HepG2 (cell line): ENCODE data around the gene RYR2. TPM values are rescaled to one million over a fixed set of nuclear protein-coding genes. Genes with fewer than 3 reads are reported as not detected.

Experiments
- ATAC-seq: fragments of 200-7000 bp; cut with Tn5 transposase; 3 replicates; pipeline ENCODE4 v1.9.1; 2020; ENCODE audit warnings: mild to moderate bottlenecking, moderate library complexity
- BruUV-seq: library from RNA; stranded (reverse); fragments of 400-500 nt; replicated peaks from 2 replicates; lab custom pipeline; 2021; lab: Mats Ljungman, UMichigan
- CTCF ChIA-PET: fragments of 300-600 bp; formaldehyde crosslinking; extraction: SDS; loops from one replicate; lab custom pipeline; 2021; ENCODE audit warnings: low total read pairs, inconsistent platforms, low intra/inter-chr PET ratio; lab: Yijun Ruan, JAX
- POLR2A ChIA-PET: fragments of 350-600 bp; sonication (Branson Sonifier 250); formaldehyde crosslinking; loops from one replicate; lab custom pipeline; 2020; ENCODE audit warnings: antibody characterized with exemption, inconsistent platforms; lab: Yijun Ruan, JAX
- DNase-seq: peaks from one replicate; pipeline ENCODE4 v3.0.0-alpha.2; 2015; ENCODE audit warnings: low spot score
- FAIRE-seq: peaks from 3 replicates; lab custom pipeline; 2011; peaks lifted over from hg19 to GRCh38; lab: Jason Lieb, UNC
- H2AFZ ChIP-seq: one replicate; pipeline ENCODE4 v1.6.1; 2011; ENCODE audit warnings: low read length, inconsistent platforms
- H3K27ac ChIP-seq: fragments of 300-600 bp; 3 replicates; pipeline ENCODE4 v1.8.0; 2011; ENCODE audit warnings: mixed run types, mild to moderate bottlenecking, mixed read lengths, low read length, inconsistent platforms; ENCODE audit not compliant: insufficient read depth; ENCODE audit errors: extremely low read length
- H3K27me3 ChIP-seq, 2 experiments: fragments of 200-600 bp in 1 of 2; 2 replicates in 1 of 2; 3 replicates in 1 of 2; pipeline versions ENCODE4 v1.6.0 to v1.8.0; 2011; ENCODE audit warnings: low read length in 2 of 2, mild to moderate bottlenecking in 2 of 2, moderate library complexity in 2 of 2, inconsistent platforms in 1 of 2; ENCODE audit not compliant: insufficient read depth in 2 of 2, control insufficient read depth in 1 of 2
- H3K36me3 ChIP-seq, 2 experiments: fragments of 200-600 bp in 1 of 2; replicated peaks in 1 of 2; 2 replicates in 1 of 2; 3 replicates in 1 of 2; pipeline versions ENCODE4 v1.5.1 to v1.8.0; 2011; ENCODE audit warnings: low read length in 2 of 2, inconsistent platforms in 1 of 2; ENCODE audit not compliant: insufficient read depth in 2 of 2, control insufficient read depth in 1 of 2
- H3K4me1 ChIP-seq: 2 replicates; pipeline ENCODE4 v1.5.1; 2012; ENCODE audit warnings: low read length, inconsistent platforms; ENCODE audit not compliant: insufficient read depth
- H3K4me2 ChIP-seq: 2 replicates; pipeline ENCODE4 v1.6.0; 2011; ENCODE audit warnings: low read depth, low read length, inconsistent platforms
- H3K4me3 ChIP-seq, 3 experiments: fragments of 200-600 bp in 1 of 3; sonication (generic), shearing (Covaris generic) in 1 of 3; replicated peaks in 1 of 3; 2 replicates each; pipeline ENCODE4 v1.5.1; 2011 to 2016; ENCODE audit warnings: low read length in 3 of 3, inconsistent platforms in 2 of 3, low read depth in 2 of 3, mild to moderate bottlenecking in 2 of 3, control low read depth in 1 of 3, mixed read lengths in 1 of 3; ENCODE audit not compliant: insufficient read depth in 1 of 3
- H3K79me2 ChIP-seq: one replicate; pipeline ENCODE4 v1.6.1; 2011; ENCODE audit warnings: low read length, inconsistent platforms; ENCODE audit not compliant: insufficient read depth
- H3K9ac ChIP-seq: 2 replicates; pipeline ENCODE4 v1.6.0; 2011; ENCODE audit warnings: mild to moderate bottlenecking, low read depth, low read length, inconsistent platforms; ENCODE audit not compliant: insufficient read depth
- H3K9me3 ChIP-seq: 2 replicates; pipeline ENCODE4 v1.5.1; 2012; ENCODE audit warnings: mild to moderate bottlenecking, low read length
- H4K20me1 ChIP-seq: 2 replicates; pipeline ENCODE4 v1.6.0; 2011; ENCODE audit warnings: inconsistent platforms, mild to moderate bottlenecking, low read length, moderate library complexity; ENCODE audit not compliant: insufficient read depth
- ARNT ChIP-seq: fragments of 450-650 bp; IDR thresholded peaks from 2 replicates; pipeline ENCODE4 v1.6.1; 2017
- NFKB2 ChIP-seq: sonication (generic); formaldehyde crosslinking; IDR thresholded peaks from 2 replicates; pipeline ENCODE4 v1.4.0; 2020; ENCODE audit warnings: missing genetic modification reagents, borderline replicate concordance
- ONECUT2 ChIP-seq: sonication (generic); formaldehyde crosslinking; IDR thresholded peaks from 2 replicates; pipeline ENCODE4 v1.4.0; 2020; ENCODE audit warnings: missing genetic modification reagents
- SNAI1 ChIP-seq: sonication (generic); formaldehyde crosslinking; IDR thresholded peaks from 2 replicates; pipeline ENCODE4 v1.5.0; 2020; ENCODE audit warnings: mild to moderate bottlenecking, missing genetic modification reagents, borderline replicate concordance
- ZNF260 ChIP-seq: sonication (generic); formaldehyde crosslinking; IDR thresholded peaks from 2 replicates; pipeline ENCODE4 v1.4.0; 2020; ENCODE audit warnings: missing genetic modification reagents, low read depth, mild to moderate bottlenecking, borderline replicate concordance
- ZNF281 ChIP-seq: sonication (generic); formaldehyde crosslinking; IDR thresholded peaks from 2 replicates; pipeline ENCODE4 v1.4.0; 2020; ENCODE audit warnings: missing genetic modification reagents, borderline replicate concordance
- ZNF34 ChIP-seq: sonication (generic); formaldehyde crosslinking; IDR thresholded peaks from 2 replicates; pipeline ENCODE4 v1.4.0; 2020; ENCODE audit warnings: mild to moderate bottlenecking, missing genetic modification reagents, borderline replicate concordance
- ZNF414 ChIP-seq: sonication (generic); formaldehyde crosslinking; IDR thresholded peaks from 2 replicates; pipeline ENCODE4 v1.5.0; 2020; ENCODE audit warnings: missing genetic modification reagents
- ZNF496 ChIP-seq: sonication (generic); formaldehyde crosslinking; IDR thresholded peaks from 2 replicates; pipeline ENCODE4 v1.8.1; 2023; ENCODE audit warnings: mild to moderate bottlenecking, moderate library complexity, missing genetic modification reagents; ENCODE audit not compliant: insufficient replicate concordance
- ZNF570 ChIP-seq: sonication (generic); formaldehyde crosslinking; IDR thresholded peaks from 2 replicates; pipeline ENCODE4 v1.4.0; 2020; ENCODE audit warnings: mild to moderate bottlenecking, missing genetic modification reagents, borderline replicate concordance
- ZNF644 ChIP-seq: IDR thresholded peaks from 2 replicates; pipeline ENCODE4 v1.6.1; 2016; ENCODE audit warnings: low read depth
- ZNF83 ChIP-seq: sonication (generic); formaldehyde crosslinking; IDR thresholded peaks from 2 replicates; pipeline ENCODE4 v1.4.0; 2020; ENCODE audit warnings: missing genetic modification reagents, mild to moderate bottlenecking, borderline replicate concordance
- WGBS: methylation state at CpG from one replicate; pipeline ENCODE4 v1.1.6; 2017; ENCODE audit warnings: low lambda C conversion rate; 5-methylcytosine and 5-hydroxymethylcytosine counted together
- in situ Hi-C: cut with HindIII; loops from 2 replicates; pipeline ENCODE4 v1.10.0; 2017; ENCODE audit warnings: low pct_unique_long_range_greater_than_20kb; ENCODE audit not compliant: extremely low pct_ligation_motif_present
- intact Hi-C: fragments of 100-400 bp; cut with micrococcal nuclease; formaldehyde crosslinking; loops from one replicate; pipeline ENCODE4 v1.10.0; 2022; ENCODE audit not compliant: unreplicated experiment
- polyA plus RNA-seq, 8 experiments: library from polyadenylated mRNA; depleted of rRNA in 3 of 8; stranded (reverse) in 7 of 8; unstranded in 1 of 8; fragments of >200 nt; fragmentation: Illumina TruSeq in 4 of 8; extraction: Trizol in 4 of 8; gene quantifications; 2 replicates each; pipeline versions ENCODE4 v1.2.1 to v1.2.3, GENCODE V29; 2011 to 2016; ENCODE audit warnings: low read depth in 4 of 8, missing spikeins in 1 of 8, mixed read lengths in 1 of 8; ENCODE audit not compliant: insufficient read depth in 1 of 8
- total RNA-seq, 5 experiments: library from RNA; depleted of rRNA; stranded (reverse); fragments of >200 nt; fragmentation: Illumina TruSeq; extraction: Trizol; gene quantifications; 2 replicates each; pipeline ENCODE4 v1.2.3, GENCODE V29; 2016; ENCODE audit warnings: low read depth in 1 of 5
- TF ChIP-seq, protein P1 (sequence below): sonication (generic); formaldehyde crosslinking; IDR thresholded peaks from 2 replicates; pipeline ENCODE4 v1.4.0; 2020; ENCODE audit warnings: missing genetic modification reagents, borderline replicate concordance

RYR2 gene
- total and polyA plus RNA-seq, 2 of the 13 experiments (the other 11 are each of a cell fraction or from before 2014, with no cell fraction given) = not detected

GRCh38 chr1:237867380-237867888 is 825.5 kb downstream of the RYR2 start:
- H3K9ac ChIP-seq = no peak overlapping the region
- H3K9me3 ChIP-seq = no peaks in the 10 kb centered on the region
- intact Hi-C loops (no loop called here), in situ Hi-C loops (no loop called here)
- DNase-seq (no peak), FAIRE-seq (no peak), ATAC-seq (no peak)
- no peaks in the 10 kb centered on the region for H3K79me2 ChIP-seq
- WGBS = 18% methylated on average over 1 of the region's 1 CpG
- H4K20me1 ChIP-seq = no peaks in the 10 kb centered on the region
- H3K27me3 ChIP-seq = no peaks in the 10 kb centered on the region
- no peak overlapping the region for H3K4me3 ChIP-seq
- H2AFZ ChIP-seq = no peak overlapping the region
- no peak overlapping the region for H3K27ac ChIP-seq
- peaks cover 9% of the 10 kb centered on the region for H3K4me1 ChIP-seq
- ChIA-PET POLR2A (no interaction called here), CTCF (no interaction called here)
- BruUV-seq = no TSS peak
- TF ChIP-seq ZNF496 (CRISPR knock-in tag) (no peak), ZNF83 (no peak), ARNT (no peak), ZNF570 (CRISPR knock-in tag) (no peak), ZNF644 (CRISPR knock-in tag) (no peak), ZNF260 (no peak)
- no peaks in the 10 kb centered on the region for H3K36me3 ChIP-seq
- no peak overlapping the region for H3K4me2 ChIP-seq

DNA sequence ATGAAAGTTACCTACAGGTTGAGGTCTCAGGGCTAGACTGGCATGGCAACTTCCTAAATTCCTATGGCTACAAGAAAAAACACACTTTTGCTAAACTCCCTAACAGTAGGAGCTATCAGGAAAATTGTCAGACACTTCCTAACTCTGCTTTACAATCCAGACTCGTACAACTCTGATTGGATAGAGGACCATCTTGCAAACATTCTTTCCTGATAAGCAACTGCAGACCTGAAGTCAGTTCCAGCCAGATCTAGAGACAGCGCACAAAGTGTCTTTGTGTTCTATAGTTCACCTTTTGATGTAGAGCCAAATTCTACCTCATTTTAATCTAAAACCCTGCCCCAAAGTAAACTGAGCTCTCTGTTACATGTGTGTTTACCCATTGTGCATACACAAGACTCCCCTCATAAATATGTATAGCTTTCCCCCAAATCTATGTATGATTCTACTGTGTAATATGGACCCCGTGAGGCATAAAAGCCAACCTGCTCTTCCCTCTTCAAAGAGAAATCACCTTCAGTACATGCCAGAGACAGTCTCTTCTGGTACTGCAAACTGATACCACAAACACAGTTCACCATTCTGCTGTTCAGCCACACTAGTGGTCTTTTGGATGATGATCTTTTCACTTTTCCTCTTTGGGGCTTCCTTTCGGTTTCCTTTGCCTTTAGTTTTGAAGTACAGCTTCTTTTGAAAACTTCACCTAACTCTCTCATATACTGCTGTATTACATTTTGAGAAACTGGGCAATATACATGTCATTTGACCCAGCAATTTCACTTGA is 827.0 kb downstream of the RYR2 start:
- Histone ChIP-seq H3K27me3 (no peaks in the 10 kb centered on the region), H3K9me3 (no peaks in the 10 kb centered on the region), H3K4me2 (no peak overlapping the region), H3K4me3 (no peak overlapping the region), H3K9ac (no peak overlapping the region), H3K4me1 (peaks cover 8% of the 10 kb centered on the region), H3K79me2 (no peaks in the 10 kb centered on the region), H4K20me1 (no peaks in the 10 kb centered on the region), H3K27ac (no peak overlapping the region), H3K36me3 (no peaks in the 10 kb centered on the region), H2AFZ (no peak overlapping the region)
- CTCF ChIA-PET = no interaction called here
- WGBS = 4% methylated on average over 4 of the region's 4 CpGs
- DNase-seq (no peak), FAIRE-seq (no peak), ATAC-seq (no peak)
- intact Hi-C loops = no loop called here
- no TSS peak for BruUV-seq
- in situ Hi-C loops = no loop called here
- POLR2A ChIA-PET = no interaction called here
- TF ChIP-seq ZNF414 (CRISPR knock-in tag) = no peak
- TF ChIP-seq NFKB2 (CRISPR knock-in tag) = no peak
- TF ChIP-seq, protein P1, sequence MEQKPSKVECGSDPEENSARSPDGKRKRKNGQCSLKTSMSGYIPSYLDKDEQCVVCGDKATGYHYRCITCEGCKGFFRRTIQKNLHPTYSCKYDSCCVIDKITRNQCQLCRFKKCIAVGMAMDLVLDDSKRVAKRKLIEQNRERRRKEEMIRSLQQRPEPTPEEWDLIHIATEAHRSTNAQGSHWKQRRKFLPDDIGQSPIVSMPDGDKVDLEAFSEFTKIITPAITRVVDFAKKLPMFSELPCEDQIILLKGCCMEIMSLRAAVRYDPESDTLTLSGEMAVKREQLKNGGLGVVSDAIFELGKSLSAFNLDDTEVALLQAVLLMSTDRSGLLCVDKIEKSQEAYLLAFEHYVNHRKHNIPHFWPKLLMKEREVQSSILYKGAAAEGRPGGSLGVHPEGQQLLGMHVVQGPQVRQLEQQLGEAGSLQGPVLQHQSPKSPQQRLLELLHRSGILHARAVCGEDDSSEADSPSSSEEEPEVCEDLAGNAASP (CRISPR knock-in tag) = no peak
- no peak for TF ChIP-seq ONECUT2 (CRISPR knock-in tag)
- TF ChIP-seq ZNF281 (CRISPR knock-in tag) = no peak
- no peak for TF ChIP-seq ZNF34 (CRISPR knock-in tag)
- no peak for TF ChIP-seq SNAI1 (CRISPR knock-in tag)
